HG02981 (cell line): ENCODE measurements around the gene BARD1.
"Not testable (repeated sequence)": the region's sequence is repeated elsewhere in the genome, so short reads cannot be mapped to it uniquely, and the experiment has no call there.

Experiments
- ATAC-seq: cut with Tn5 transposase; IDR thresholded peaks from one replicate; pipeline ENCODE4 v1.9.1; 2021; ENCODE audit warnings: mild to moderate bottlenecking, moderate library complexity; ENCODE audit not compliant: unreplicated experiment

BARD1 gene

DNA sequence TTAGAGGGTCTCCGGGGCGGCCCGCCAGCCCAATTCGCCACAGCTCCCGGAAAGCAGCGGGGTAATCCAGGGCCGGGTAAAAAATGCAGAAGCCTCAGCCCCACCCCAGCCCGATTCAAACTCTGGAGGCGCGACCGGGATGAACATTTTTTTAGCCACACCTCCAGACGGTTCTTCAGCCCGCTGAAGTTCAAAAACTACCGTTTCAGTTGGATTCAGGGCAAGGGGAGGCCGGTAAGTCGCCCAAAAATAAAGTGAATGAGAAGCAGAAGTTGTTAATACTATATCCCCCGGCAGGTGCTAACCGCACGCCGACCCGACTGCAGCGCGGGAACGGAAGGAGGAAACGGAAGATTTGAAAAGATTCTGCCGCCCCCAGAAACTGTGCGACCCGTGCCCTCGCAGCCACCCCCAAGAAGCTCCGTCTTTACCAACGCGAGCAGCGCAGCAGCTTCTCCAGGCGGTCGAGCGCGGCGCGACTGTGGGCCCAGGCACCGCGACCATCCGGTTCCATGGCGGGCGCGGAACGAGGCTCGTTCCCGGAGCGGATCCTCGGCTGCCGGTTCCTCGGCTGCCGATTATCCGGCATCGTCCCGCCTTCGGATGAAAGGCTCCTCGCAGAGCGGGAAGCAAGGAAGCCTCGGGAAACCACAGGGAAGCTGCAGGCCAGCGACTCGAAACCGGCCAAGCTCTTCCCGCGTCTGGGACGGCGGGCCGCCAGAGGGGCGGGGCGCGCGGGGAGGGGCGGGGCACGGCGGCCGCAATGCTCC lies at the start of gene BARD1:
TSS of gene BARD1 (minus strand) at position 703 of the 770 bp plus-strand sequence. CDS start at position 589, 114 bp downstream.
- peak; percentile 23 for ATAC-seq

DNA sequence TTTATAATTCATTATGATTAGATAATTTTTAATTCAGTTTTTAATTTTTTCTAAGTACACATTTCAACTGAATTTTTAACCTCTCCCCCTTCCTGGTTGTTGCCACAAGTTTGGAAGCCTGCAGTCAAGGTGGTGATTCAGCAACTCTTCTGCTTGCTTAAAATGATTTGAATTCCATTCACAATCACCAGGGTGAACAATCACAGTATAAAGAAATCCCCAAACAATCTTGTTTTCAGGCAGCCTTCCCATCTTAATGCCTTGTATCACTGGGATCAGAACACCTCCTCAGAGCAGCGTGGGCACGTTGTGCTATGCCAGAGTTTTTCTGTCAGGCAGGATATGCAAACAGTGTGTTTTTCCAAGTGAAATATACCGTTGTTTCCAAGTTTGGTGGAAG lies 46.7 kb upstream of the BARD1 start:
- ATAC-seq = no peak

DNA sequence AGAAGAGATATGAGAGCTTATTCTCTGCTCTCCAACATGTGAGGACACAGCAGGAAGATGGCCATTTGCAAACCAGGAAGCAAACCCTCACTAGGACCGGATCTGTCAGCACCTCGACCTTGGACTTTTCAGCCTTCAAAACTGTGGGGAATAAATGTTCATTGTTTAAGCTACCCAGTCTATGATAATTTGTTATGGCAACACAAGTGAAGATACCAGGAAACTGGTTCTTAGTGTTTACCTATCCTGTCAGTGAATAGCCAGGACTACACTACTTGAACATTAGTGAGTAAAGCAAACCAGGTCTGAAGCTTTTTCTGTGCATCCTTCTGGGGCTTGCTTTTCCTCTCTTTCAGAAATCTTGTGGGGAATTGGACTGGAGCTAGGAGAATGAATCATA lies 44.4 kb upstream of the BARD1 start:
- no peak for ATAC-seq

DNA sequence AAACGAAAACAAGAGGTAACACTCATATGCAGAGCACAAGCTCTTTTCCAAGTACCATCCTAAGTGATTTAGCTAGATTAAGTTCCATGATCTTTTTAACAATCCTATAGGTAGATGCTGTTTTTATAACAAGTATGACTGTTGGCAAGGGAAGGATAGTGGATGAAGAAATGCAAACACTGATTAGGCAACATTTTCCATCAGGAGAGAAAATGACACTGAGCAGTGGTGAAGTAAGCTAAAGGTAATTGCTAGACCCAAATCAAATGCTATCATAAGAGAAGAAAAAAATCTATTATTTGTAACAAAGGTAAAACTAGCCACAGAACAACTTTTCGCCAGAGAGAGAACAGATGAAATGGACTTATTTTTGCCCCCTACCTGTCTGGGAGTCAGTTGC lies 34.3 kb upstream of the BARD1 start:
- no peak for ATAC-seq

DNA sequence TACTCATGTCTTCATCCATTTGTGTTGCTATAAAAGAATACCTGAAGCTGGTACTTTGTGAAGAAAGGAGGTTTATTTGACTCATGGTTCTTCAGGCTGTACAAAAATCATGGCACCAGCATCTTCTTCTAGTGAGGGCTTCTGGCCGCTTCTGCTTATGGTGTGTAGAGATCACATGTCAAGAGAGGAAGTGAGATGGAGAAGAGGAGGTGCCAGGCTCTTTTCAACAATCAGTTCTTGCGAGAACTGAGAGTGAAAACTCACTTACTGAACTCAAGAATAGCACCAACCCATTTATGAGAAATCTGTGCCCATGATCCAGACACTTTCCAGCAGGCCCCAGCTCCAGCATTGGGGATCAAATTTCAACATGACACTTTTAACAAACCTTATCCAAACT lies 30.0 kb upstream of the BARD1 start:
- peak; percentile 77 for ATAC-seq

DNA sequence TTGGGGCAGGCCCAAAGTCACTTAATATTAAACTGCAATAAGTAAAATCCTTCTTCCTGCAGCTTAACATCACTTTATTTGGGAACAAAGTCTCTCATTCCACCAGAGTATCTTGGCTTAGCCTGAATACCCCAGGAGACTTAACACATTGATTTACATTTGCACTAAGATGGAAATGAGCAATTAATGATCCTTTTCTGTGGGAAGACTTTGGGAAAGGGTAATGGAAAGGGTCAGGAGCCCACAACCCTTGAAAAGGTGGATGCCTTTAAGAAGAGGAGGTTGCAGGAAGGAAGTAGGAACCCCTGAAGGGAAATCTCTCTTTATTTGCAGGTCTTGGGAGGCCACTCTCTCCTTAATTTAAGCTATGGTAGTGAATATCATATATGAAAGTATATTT lies 28.0 kb upstream of the BARD1 start:
- ATAC-seq = no peak

DNA sequence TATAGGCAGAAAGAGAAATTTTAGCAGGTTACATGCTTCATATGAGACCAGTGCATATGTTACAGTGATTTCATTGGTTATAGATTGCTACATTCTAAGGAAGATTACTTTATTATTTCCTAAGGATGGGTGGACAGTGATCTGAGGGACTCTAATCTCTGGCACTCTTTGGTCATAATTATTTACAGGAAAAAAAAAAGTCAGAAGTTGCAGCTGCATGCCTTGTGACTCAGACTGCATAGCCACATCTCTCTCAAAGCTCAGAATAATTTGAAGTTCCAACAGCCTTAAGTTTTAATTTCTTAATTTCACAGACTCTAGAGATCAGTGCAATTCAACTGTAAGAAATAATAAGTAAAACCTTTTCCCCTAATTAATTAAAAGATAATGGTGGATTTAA lies 27.1 kb upstream of the BARD1 start:
- ATAC-seq = no peak

DNA sequence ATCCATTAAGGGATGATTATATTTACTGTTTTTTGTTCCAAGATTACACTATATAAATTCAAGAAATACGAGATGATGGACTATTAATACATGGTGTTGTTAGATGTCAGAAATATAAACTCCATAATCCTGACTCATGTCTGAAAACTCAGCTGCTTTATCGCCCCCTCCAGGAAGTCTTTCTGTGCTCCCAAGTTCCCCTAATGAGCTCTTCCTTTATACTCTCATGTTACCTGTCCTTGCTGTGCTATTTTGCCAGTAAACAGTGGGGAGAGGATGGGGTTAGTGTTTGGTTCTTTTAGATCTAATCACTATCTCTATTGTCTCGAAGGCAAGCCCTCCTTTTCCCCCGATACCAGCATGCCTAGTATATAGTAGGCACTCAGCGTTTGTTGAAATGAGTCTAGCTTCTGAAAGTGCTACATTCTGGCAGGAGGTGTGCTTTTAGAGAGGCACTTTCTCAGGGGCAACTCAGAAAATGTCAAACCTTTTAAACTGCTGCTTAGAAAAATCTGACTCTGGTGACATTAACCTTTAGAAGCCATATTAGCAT lies 21.4 kb upstream of the BARD1 start:
- ATAC-seq = no peak

DNA sequence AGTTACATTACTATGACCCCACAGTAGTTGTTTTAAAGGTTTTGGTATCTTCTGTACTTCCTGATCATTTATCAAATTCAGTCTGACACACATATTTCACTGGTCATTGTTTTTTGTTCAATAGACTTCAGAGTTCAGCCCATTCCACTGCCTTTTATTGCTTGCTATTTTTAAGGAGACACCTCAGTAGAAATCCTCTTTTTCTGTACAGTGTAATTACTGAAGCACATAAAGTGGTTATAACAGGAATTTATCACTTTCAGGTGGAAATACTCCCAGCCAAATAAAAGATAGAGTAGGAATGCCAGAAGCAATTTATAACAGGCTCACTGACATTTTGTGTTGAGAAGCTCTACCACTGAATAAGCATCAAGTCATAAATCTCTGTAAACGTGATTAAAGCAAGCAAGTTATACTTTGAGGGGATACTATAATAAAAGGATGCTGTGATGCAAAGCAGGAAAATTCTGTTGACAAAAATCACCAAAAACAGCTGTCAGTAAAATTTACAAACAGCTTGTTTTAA lies 6.6 kb upstream of the BARD1 start:
- no peak for ATAC-seq

DNA sequence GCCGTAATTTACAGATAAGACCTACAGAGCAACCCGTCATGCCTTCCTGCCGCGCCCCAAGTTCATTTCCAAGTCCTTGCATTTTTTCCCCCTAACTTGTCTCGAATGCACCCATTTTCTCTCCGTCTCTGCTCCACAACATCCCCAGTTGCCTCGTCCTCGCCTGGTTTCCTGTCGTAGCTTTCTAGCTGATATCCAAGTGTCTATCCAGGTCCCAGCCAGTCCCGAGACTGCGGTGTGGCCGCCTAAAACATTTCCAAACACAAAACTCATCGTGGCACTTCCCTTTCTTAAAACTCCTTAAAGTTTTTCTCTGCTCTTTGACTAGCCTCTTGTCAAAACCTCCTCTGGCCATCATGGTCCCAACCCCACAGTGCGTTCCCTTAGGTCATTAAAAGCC lies 1.2 kb upstream of the BARD1 start:
- ATAC-seq = no peak

DNA sequence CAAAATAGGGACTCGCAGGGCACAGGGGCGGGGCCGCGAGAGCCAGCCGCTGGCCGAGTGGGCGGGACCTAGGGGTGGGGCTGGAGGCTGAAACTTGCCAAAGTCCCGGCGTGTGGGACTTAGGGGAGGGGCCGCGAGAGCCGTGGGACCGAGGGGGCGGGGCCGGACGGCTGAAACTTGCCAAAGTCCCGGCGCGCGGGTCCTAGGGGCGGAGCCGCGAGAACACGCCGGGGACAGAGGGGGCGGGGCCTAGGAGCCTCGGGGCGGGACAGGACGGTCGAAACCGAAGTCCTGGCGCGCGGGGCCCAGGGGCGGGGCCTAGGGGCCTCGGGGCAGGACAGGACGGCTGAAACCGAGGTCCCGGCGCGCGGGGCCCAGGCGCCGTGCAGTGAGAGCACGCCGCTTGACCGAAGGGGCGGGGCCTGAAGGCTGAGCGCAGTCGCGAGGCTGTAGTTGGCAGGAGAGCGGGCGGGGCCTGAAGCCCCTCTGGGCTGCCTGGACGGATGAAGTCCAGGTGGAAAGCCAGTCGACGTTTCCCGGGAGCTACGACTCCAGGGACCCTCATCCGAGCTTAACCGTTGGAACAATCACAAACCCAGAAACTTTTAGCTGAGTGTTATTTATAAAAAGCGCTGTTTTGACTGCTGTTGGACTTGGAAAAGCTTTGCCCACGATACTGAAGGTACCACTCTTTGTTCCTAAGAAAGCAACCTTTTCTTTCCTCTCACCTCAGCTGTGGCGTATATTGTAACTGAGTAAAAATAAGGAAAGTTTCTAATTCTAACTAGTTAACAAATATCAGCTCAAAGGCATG lies 475 bp upstream of the BARD1 start:
- peak; percentile 85 for ATAC-seq

DNA sequence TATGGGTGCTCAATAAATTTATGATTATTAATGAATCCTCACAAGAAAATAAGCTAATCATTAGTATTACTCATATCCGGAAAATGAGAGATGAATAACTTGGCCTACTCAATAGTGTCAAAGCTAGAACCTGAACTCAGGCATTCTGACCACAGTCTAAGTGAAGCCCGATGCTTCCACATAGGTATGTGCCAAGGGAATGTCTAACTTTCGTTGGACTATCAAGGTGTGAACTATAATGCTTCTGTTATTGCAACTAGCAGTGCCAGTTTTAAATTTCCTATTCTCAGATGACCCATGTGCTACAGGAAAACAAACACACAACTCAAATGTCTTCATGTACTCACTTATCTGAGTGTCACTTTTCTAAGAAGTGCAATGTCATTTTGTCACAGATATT lies 1.8 kb downstream of the BARD1 start:
- no peak for ATAC-seq

DNA sequence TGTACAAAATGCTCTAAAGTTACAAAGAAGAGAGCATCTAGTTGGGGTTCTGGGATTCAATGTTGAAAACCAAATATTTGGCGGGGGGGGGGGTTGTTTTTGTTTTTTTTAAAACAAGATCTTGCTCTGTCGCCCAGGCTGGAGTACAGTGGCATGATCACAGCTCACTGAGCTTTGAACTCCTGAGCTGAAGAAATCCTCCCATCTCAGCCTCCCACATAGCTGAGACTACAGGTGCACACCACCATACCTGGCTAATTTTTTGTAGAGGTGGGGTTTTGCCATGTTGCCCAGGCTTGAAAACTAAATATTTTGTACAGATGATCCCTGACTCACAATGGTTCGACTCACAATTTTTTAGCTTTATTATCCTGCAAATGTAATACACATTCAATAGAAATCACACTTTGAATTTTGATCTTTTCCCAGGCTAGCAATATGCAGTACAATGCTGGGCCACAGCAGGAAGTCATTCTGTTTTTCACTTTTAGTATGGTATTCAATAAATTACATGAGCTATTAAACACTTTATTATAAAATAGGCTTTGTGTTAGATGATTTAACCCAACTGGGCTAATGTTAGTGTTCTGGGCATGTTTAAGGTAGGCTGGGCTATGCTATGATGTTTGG lies 7.6 kb downstream of the BARD1 start:
- no peak for ATAC-seq

DNA sequence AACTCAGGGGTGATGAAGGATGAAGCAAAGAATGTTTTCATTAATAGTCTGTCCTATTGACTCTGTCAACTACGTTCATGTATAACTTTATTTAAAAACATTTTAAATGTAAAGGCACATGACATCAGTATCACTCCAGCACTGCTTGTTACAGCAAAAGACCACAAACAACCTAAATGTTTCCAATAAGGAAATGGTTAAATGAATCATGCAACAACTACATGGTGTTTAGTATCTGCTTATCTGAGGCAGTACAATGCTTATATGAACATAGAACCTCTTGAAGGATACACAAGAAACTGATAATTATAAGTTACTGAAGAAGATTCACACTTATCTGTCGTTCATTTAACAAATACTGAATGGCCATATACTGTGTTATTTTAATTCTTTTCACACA lies 8.4 kb downstream of the BARD1 start:
- no peak for ATAC-seq

DNA sequence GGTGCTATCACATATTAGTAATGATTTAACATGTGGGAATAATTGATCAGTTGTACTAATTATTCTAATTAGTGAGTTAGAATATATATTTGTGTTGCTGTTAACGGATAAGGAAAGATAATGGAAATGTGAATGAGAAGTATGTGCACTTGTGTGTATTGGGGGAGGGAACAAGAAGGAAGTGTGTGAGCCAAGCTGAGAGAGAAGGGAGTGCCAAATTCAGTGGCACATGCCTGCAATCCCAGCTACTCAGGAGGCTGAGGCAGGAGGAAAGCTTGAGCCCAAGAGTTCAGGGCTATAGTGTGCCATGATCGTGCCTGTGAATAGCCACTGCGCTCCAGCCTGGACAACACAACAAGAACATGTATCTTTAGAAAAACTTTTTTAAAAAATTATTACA lies 9.3 kb downstream of the BARD1 start:
- no peak for ATAC-seq

DNA sequence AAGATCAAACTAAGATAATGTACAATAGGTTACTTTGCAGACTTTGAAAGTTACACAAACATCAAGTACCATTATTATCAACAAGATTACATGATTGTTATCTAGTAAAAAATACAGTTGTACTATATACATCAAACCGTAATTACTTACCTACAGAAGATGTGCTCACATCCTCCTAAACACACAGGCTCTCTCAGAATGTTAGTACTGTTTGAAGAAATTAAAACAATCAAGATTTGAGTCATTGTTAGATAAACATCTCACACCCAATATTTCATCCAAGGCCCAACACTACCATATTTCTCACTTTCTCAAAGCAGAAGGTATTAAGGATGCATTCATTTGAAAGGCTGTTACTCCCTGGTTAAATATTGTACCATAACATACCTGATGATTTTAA lies 12.6 kb downstream of the BARD1 start:
- ATAC-seq = no peak

DNA sequence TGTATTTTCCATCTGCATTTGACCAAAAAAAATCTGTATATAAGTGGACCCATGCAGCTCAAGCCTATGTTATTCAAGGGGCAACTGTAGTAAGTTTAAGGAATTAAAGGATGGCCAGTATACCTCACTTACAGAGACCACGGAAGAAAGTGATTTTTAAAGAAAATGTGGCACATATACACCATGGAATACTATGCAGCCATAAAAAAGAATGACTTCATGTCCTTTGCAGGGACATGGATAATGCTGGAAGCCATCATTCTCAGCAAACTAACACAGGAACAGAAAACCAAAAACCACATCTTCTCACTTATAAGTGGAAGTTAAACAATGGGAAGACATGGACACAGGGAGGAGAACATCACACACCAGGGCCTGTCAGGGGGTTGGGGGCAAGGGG lies 26.3 kb downstream of the BARD1 start:
- not testable (repeated sequence) for ATAC-seq

DNA sequence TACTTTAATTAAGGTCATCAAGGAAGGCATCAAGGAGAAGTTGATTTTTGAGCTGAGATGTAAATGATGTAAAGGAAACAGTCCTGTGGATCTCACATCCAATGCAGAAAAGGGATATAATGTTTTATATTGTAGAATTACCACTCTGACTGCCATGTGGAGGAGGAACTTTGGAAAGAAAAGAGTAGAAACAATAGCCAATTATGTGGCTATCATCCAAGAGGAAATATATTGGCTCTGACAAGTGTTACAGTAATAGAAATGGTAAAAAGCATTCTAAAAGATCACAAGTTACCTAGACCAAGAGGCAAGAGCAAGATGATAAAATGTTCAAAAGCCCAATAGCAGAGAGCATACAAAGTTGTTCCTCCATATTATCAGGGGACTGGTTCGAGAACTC lies 26.8 kb downstream of the BARD1 start:
- ATAC-seq = no peak

DNA sequence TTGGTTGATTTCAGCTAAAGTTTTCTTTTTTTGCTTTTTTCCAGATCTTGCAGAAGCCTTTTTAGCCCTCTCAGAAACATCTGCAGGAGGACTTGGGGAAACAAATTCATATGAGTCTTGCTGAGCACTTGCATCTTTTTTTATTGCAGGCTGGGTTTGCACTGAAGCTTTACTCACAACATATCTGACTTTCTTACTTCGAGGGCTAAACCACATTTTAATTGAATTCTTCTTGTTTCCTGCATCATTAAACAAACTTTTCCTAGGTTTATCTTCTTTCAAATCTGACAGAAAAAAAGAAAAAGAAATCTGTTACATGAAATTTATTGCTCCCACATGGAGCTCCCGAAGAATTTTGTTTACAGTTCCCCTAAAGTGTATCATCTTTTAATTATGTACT lies 28.3 kb downstream of the BARD1 start:
- no peak for ATAC-seq

DNA sequence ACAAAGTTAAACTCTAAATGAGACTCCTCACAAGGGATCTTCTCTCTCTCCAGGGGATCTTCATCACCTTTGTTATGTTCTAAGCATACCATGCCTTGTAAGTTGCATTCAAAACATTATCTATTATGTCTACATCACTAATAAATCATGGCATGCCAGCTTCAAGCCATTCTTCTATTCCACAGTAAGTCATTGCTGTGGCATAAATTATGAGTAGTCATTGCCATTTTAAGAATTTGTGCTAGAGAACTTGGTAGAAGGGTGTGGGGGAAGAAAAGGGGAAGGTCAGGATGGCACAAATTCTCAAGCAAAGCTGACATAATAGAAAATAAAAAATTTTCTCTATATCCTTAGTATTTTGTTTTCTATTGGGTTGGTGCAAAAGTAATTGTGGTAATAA lies 33.5 kb downstream of the BARD1 start:
- ATAC-seq = no peak

DNA sequence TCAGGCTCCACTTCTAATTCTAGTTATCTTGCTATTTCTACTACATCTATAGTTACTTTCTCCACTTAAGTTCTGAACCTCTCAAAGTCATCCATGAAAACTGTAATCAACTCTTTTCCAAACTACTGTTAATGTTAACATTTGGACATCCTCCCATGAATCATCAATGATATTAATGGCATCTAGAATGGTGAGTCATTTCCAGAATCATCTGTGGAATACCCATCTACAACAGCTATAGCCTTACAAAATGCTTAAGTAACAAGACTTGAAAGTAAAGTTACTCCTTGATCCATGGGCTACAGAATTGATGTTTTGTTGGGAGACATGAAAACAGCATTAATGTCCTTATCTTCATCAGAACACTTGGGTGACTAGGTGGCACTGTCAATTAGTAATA lies 35.4 kb downstream of the BARD1 start:
- no peak for ATAC-seq
